Measurements from ENCODE around the gene TMCC1. TPM values are rescaled to one million over a fixed set of nuclear protein-coding genes. Genes with fewer than 3 reads are reported as not detected.
"Not testable (repeated sequence)": the region's sequence is repeated elsewhere in the genome, so short reads cannot be mapped to it uniquely, and the experiment has no call there.

The TMCC1 gene
- total RNA-seq, 1 donor from 2014 or later: 35.2 TPM

DNA sequence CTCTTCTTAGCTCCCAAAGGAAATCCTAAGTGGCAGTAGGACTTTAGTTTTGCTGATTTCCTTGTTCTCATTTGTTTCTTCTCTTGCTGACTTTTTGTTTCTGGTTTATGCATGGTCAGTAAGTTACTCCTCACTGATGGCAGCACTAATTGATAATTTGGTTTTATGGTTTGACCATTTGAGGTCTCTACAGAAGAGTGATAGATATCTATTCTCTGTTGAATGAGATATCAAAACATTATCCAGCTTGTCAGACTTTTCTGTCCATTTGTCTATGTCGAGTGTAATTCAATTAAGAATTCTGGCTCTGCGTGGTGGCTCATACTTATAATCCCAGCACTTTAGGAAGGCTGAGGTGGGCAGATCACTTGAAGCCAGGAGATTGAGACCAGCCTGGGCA lies 202.5 kb downstream of the TMCC1 start:
- no peak for DNase-seq (ENCODE audit: extremely low read depth, low read depth, low spot score)

DNA sequence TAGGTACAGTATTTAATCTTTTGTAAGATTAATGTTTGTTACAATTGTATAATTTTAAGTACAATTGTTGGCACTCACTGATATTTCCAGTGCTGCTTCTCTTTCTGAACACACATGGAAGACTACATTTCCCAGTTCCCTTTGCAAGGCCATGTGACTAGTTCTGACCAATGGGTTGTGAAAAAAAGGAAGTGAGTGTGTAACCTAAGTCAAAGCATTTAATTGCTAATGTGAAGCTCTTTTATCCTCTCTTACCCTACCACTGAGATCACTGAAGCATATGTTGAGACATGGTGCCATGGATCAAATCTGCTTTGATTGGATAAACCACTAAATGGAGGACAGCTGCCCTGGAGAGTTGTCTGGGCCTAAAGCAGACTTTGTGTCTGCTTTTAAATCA lies 203.1 kb downstream of the TMCC1 start:
- peak; percentile 27 for DNase-seq (ENCODE audit: extremely low read depth, low read depth, low spot score)

DNA sequence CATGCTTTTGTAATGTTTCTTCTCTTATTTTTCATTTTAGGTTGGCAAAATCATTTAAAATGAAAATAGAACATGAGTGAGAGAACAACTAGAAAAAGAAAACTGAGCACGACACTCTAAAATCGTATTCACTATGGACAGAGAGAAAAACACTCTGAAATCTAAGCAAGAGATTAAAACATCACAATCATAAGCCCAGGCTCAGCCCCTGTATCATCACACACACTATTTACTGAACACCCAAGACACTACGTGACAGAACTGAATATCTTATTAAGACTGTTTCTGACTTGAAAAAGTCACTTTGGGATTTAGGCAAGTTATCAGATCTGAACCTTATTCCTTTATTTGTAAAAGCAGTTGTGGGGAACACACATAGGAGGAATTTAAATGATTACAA lies 204.5 kb downstream of the TMCC1 start:
- no peak for DNase-seq (ENCODE audit: extremely low read depth, low read depth, low spot score)

DNA sequence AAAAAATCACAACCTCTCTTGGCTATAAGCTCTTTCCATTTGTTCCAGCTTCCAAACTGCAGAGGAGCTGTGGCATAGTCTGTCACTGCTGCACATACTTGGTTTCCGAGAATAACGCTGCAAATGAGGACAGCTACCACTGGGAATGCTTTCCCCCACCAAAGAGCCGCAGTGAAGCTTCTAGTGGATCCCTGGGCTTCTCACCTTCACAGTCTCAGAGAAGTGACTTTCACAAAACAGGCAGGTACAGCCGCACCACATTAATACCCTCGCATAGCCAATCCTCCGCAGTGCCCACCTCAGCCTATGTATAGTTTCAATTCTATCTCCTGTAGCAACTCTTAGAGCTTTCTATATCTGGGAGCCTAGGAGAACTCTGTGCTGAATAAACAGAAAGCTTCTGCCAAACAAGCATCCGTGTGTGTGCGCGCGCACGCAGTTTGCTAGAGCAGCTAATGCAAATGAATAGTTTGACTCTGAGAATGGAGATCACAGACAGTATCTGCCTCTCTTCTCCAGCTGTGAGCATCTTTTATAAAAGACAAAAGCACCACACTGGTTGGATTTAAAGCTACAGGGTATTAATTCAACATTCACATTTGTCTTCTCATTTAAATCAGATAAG lies 205.1 kb downstream of the TMCC1 start:
- DNase-seq (ENCODE audit: extremely low read depth, low read depth, low spot score): no peak

DNA sequence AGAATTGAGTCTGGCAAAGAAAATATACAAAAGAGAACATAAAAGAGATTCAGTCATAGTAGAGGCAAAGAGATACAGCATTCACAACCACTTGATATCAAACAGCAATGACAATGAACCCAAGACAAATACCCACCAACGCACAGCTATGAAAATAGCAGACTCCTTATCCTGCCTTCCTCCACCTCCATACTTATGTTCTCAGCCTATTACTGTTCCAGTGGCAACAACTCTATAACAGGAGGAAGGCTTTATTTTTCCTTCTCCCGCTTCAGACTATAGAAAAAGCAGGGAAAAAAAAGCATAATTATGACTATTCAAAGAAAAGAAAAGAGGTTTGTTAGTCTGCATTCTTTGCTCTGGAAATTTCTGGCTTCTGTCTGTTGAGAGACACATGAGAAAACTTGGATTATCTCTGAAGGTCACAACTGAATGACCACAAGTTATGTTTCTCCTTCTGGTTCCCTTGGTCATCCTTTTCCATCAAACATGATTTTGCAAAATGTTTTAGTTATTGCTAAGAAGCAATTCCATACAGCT lies 205.9 kb downstream of the TMCC1 start:
- no peak for DNase-seq (ENCODE audit: extremely low read depth, low read depth, low spot score)

DNA sequence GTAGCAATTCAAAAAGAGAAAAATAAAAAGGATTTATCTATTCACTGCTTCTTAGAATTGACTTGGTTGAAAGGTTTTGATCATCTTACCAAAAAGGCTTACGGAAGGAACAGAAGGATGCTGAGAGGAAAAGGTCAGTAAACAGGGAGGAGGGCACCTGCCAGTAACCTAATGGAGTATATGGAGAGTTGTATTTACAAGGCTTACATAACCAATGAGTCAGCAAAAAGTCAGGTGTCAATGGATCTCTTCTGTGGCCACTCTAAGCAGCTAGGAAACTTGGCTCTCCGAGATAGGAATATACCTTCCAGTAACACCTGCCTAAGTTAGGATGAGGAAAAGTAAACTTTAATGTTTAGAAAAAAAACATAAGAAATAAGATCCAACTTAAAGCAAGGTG lies 206.6 kb downstream of the TMCC1 start:
- DNase-seq (ENCODE audit: extremely low read depth, low read depth, low spot score): no peak

DNA sequence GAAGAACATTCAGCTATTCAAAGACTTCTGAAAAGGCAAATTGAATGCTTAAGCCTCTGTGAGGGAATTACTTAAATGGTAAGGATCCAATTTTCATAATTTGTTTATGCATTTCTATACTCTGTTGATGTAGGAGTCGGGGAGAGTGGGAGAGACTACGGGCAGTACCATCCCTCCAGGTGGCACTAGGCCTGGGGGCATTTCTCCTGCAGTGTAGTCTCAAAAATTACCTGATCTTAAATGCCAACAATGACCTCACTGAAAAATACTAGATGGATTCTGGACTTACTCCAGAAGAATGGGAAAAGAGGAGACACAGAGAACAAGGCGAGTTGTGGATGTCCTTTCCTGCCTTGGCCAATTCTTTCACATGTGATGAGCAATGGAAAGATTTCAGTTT lies 209.2 kb downstream of the TMCC1 start:
- no peak for DNase-seq (ENCODE audit: extremely low read depth, low read depth, low spot score)

DNA sequence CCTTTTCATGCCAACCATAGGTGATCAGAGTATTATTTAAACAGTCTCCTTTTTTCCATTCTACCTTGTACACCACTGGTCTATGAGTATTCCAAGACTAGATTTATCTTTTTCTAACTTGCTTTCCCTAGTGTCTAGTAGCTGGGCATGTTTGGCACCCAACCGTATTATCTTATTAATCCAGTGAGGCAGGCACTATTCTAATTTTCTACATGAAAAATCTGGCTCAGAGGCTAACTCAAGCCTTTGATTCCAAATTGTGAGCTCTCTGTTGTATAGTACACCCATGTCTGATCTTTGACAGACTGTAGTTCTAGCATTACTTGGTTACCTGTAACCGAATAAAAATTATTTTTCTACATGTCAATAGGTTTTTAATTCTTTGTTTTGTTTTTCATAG lies 210.3 kb downstream of the TMCC1 start:
- DNase-seq (ENCODE audit: extremely low read depth, low read depth, low spot score): no peak

DNA sequence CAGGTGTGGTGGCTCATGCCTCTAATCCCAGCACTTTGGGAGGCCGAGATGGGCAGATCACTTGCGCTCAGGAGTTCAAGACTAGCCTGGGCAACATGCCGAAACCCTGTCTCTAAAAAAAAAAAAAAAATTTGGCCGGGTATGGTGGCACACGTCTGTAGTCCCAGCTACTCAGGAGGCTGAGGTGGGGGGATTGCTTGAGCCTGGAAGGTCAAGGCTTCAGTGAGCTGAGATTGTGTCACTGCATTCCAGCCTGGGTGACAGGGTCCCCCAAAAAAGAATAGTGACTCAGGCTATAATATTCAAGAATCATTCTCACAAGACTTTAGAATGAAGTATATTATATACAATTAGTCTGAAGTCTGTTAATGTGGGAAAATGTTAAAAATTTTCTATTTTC lies 216.5 kb downstream of the TMCC1 start:
- DNase-seq (ENCODE audit: extremely low read depth, low read depth, low spot score): no peak

DNA sequence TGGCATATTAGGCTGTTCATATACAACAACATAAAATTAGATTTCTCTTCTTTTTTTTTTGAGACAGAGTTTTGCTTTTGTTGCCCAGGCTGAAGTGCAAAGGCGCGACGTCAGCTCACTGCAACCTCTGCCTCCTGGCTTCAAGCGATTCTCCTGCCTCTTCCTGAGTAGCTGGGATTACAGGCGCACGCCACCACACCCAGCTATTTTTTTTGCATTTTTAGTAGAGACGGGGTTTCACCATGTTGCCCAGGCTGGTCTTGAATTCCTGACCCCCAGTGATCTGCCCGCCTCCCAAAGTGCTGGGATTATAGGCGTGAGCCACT lies 218.8 kb downstream of the TMCC1 start:
- not testable (repeated sequence) for DNase-seq (ENCODE audit: extremely low read depth, low read depth, low spot score)

DNA sequence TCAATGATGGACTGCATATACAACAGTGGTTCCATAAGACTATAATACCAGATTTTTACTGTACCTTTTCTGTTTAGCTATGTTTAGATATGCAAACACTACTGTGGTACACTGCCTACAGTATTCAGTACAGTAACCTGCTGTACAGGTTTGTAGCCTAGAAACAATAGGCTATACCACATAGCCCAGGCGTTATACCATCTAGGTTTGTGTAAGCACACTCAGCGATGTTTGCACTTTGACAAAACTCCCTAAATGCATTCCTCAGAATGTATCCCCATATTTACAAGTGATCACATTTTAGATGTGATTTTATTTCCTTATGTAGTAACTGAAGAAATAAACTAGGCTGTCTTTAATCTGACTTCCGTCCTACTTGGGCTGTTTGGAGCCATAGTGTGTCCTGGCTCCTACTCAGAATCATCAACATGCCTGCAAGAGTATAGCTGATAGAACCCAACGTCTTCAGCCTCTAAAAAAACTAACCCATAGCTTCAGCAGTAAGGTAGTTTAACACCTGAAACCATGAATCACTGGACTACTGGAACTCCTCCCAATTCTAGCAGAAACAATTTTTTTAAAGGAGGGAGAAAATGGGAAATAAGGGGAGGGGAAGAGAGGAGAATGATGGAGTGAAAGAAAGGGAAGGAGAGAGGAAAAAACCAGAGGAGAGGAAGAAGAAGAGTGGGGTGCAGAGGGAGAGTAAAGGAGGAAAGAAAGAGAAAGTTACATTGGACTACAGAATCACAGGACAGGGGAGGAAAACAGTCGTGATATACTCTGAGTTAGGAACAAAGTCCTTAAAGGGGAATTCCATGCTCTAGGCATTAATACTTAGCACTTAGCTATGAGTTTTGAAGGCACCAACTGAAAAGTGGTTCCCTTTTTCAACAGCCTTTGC lies 219.4 kb downstream of the TMCC1 start:
- DNase-seq (ENCODE audit: extremely low read depth, low read depth, low spot score): no peak

DNA sequence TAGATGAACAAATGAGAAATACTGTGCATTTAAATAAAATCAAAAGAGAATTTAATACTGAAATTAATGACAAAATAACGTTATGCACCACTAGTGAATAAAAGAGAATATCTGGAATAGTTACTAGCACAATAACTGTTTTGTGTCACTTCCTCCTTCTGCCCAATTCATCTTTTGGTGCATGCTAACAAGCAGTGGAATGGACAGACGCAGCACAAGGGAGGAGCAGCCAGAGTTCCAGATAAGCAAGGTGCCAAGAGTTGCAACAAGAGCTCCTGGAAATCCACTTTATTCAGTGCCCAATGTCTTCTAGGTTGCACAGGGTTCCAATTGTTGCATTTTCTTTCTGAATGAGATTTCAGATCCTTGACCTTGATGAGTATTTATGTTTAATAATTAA lies 220.5 kb downstream of the TMCC1 start:
- no peak for DNase-seq (ENCODE audit: extremely low read depth, low read depth, low spot score)

DNA sequence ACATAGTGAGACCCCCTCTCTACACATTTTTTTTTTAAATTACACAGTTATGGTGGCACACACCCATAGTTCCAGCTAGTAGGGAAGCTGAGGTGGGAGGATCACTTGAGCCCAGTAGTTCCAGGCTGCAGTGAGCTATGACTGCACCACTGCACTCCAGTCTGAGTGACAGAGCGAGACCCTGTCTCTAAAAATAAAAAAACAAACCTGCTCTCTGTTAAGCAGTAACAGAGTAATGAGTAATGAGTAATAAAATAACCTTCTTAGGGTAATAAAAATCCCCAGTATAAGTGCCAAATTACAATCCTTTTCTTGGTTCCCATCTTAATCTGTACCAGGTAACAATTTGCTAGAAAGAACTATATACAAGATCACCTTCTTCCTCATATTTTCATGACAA lies 221.1 kb downstream of the TMCC1 start:
- no peak for DNase-seq (ENCODE audit: extremely low read depth, low read depth, low spot score)

DNA sequence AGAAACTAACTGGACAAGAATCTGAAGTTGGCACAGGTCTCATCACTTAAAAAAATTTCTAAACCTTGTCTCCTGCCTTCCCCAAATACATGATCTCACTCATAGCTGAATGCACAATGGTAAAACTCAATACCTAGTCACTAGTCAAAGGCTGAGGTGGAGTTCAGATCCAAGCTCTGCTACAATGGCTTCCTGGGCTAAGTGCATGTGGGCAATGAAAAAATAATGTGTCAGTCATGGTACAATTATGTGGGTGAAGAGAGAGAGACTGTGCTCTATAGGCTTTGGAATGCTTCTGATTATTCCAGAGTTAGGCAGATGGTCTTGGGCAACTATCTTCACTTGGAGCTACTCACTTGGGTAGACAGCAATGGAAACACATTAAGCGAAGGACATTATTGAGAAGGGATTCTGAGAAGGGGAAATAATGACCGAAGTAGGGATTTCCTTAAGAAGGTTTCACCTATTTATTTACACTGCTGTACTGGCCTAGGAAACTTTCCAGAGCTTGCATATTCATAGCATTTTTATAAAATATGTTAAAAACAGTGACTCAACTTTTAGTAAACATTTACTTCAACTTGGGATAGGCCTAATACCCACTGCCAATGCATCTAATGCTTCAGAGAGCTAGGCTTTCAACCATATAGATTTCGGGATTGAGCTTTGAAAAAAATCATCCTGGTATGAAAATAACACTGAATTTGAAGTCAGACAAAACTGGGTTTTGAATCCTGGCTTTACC lies 228.3 kb downstream of the TMCC1 start:
- no peak for DNase-seq (ENCODE audit: extremely low read depth, low read depth, low spot score)

DNA sequence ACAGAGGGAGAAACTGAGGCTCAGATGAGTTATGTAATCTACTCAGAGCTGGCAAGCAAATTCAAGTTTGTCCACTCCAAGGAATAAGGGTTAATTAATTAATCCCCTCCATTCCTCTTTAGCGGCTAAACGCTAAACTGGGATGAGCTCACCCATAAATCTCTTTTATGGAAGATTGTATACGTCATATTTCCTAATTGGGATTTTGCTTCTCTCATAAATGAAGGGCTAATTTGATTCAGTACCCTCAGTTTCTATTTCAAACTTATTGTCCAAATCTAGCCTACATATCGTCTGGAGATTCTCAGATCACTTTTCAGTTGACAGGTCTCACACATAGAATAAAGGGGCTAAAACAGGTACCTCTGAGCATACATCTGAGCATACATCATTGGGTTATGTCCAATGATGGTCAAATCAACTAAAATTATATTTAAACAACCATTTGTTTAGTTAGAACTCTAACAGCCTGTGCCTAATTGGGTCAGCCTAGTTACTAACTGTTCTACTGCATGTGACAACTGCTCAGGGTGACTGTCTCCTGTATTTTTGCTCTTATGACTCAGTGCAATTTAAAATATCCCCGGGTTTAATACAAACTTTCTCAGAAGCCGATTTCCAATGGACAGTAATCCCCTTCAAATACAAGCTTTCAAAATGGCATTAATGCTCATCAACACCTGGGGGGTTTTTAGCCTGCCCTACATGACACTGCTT lies 229.4 kb downstream of the TMCC1 start:
- DNase-seq (ENCODE audit: extremely low read depth, low read depth, low spot score): no peak

DNA sequence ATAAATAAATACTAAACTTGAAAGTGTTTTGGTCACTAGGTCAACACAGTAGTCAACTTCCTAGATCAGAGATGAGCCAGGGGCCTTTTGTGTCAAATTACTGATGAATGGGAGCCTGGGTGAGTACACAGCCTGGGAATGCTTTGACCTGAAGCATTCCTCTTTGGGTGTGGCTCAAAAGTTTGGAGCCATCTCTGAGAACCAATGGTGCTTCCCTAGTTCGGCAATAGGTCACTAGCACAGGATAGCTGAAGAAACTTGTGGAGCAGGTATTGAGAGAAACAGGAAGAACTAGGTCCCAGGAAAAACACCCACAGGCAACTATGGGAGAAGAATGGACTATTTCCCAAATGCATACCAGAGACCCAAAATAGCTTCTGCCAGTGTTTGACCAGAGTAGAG lies 230.5 kb downstream of the TMCC1 start:
- no peak for DNase-seq (ENCODE audit: extremely low read depth, low read depth, low spot score)

DNA sequence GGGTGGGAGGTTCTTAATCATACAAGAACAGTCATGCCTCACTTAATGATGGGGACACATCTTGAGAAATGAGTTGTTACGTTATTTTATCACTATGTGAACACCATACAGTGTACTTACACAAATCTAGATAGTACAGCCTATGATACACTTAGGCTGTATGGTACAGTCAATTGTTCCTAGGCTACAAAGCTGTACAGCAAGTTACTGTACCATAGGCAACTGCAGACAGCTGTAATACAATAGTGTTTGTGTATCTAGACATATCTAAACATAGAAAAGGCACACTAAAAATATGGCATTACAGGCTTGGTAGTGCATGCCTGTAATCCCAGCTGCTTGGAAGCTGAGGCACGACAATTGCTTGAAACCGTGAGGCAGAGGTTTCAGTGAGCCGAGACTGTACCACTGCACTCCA lies 231.3 kb downstream of the TMCC1 start:
- no peak for DNase-seq (ENCODE audit: extremely low read depth, low read depth, low spot score)

DNA sequence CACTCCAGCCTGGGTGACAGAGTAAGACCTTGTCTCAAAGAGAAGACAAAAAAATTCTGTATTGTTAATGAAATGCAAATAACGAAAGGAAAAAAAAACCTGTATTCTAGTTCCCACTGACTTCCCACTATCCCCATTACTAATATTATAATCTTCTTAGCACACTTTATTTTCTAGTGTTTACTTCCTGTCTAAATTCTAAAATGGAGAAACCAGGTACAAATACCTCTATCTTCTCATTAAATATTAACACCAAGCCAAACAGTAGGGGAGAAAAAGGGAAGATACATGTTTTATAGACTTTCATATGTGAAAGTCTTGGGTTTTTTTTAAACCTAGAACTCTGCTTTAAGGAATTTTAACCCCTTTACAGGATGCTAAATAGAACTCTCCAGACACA lies 231.7 kb downstream of the TMCC1 start:
- DNase-seq (ENCODE audit: extremely low read depth, low read depth, low spot score): no peak

DNA sequence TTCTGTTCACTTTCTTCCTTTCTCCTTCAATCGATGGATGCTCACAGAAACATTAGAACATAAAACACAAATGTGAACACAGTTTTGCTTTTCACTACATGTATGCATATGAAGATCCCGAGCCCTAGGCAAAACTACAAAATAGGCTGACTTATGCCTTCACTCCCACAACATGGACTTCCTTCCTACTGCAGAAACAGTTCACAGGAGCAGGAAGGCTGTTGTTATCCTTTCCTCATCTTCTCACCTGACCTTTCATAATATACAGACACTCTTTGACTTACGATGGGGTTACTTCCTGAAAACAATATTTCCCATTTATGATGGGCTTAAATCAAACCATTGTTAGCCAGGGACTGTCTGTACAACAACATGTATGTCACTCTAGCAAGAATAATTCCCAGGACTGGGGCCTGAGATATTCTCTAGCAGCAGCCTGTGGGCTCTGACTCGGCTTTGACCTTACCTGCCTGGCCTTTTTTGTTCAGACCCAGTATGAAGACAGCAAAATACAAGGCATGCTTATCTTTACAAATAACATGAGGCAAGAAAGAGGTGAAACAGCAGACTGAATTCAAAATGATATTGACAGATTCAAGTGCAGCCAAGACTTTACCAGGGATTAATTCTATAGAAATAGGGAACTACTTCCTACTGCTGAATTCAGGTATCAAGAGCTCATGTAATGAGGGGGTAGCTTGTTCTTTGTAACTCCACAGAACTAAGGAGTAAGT lies 235.2 kb downstream of the TMCC1 start:
- no peak for DNase-seq (ENCODE audit: extremely low read depth, low read depth, low spot score)
